GM12878 (cell line): ENCODE data around the gene PLEKHJ1. TPM values are rescaled to one million over a fixed set of nuclear protein-coding genes. Genes with fewer than 3 reads are reported as not detected.
A peak's percentile ranks its signal among the peaks of the same experiment; 100 is the strongest.

Source experiments
- ATAC-seq: fragments of 200-7000 bp; cut with Tn5 transposase; 3 replicates; pipeline ENCODE4 v1.9.1; 2020; ENCODE audit warnings: mild to moderate bottlenecking, moderate library complexity
- BruUV-seq: library from RNA; stranded (reverse); fragments of 400-500 nt; replicated peaks from 2 replicates; lab custom pipeline; 2021; lab: Mats Ljungman, UMichigan
- CTCF ChIA-PET: fragments of 300-600 bp; sonication (Branson Sonifier 250); formaldehyde crosslinking; extraction: SDS; loops from one replicate; lab custom pipeline; 2021; ENCODE audit warnings: inconsistent platforms; lab: Yijun Ruan, JAX
- POLR2A ChIA-PET: fragments of 350-600 bp; formaldehyde crosslinking; extraction: SDS; loops from one replicate; lab custom pipeline; 2021; ENCODE audit warnings: inconsistent platforms; lab: Charles Lee
- RAD21 ChIA-PET: fragments of 300-600 bp; sonication (Branson Sonifier 250); formaldehyde crosslinking; loops from one replicate; lab custom pipeline; 2023; ENCODE audit warnings: antibody characterized with exemption; ENCODE audit not compliant: unreplicated experiment; lab: Charles Lee
- SMC1A ChIA-PET: fragments of 300-600 bp; sonication (Branson Sonifier 250); formaldehyde crosslinking; loops from one replicate; lab custom pipeline; 2023; ENCODE audit not compliant: unreplicated experiment, uncharacterized antibody; lab: Charles Lee
- DNase-seq: peaks from one replicate; pipeline ENCODE4 v3.0.0-alpha.2; 2011; ENCODE audit warnings: low read depth, low spot score
- FAIRE-seq: peaks from 3 replicates; lab custom pipeline; 2011; peaks lifted over from hg19 to GRCh38; lab: Jason Lieb, UNC
- H2AFZ ChIP-seq: 2 replicates; pipeline ENCODE4 v1.6.0; 2011; ENCODE audit warnings: low read depth, low read length, control low read depth; ENCODE audit not compliant: control insufficient read depth
- H3K27ac ChIP-seq: 2 replicates; pipeline ENCODE4 v1.5.1; 2011; ENCODE audit warnings: control low read depth; ENCODE audit not compliant: control insufficient read depth, insufficient read depth
- H3K27me3 ChIP-seq, 2 experiments: replicated peaks in 1 of 2; 2 replicates each; pipeline versions ENCODE4 v1.6.0 to v1.6.1; 2011; ENCODE audit warnings: low read length in 1 of 2; ENCODE audit not compliant: control insufficient read depth in 2 of 2, insufficient read depth in 2 of 2
- H3K36me3 ChIP-seq, 2 experiments: 2 replicates each; pipeline ENCODE4 v1.5.1; 2011; ENCODE audit warnings: low read length in 1 of 2; ENCODE audit not compliant: control insufficient read depth in 2 of 2, insufficient read depth in 2 of 2
- H3K4me1 ChIP-seq: 2 replicates; pipeline ENCODE4 v1.6.1; 2011; ENCODE audit warnings: mild to moderate bottlenecking, low read length, moderate library complexity, mixed read lengths; ENCODE audit not compliant: control insufficient read depth, insufficient read depth
- H3K4me2 ChIP-seq: 2 replicates; pipeline ENCODE4 v1.6.0; 2011; ENCODE audit warnings: control low read depth; ENCODE audit not compliant: control insufficient read depth, insufficient read depth
- H3K4me3 ChIP-seq: fragments of 200-600 bp; sonication (generic); 2 replicates; pipeline ENCODE4 v1.5.1; 2016
- H3K79me2 ChIP-seq: 2 replicates; pipeline ENCODE4 v1.6.0; 2011; ENCODE audit warnings: low read length; ENCODE audit not compliant: control insufficient read depth, insufficient read depth
- H3K9ac ChIP-seq: 2 replicates; pipeline ENCODE4 v1.8.0; 2011; ENCODE audit warnings: low read length, control low read depth, mixed read lengths; ENCODE audit not compliant: control insufficient read depth, insufficient read depth
- H3K9me3 ChIP-seq: replicated peaks from 3 replicates; pipeline ENCODE4 v1.5.1; 2011; ENCODE audit warnings: mild to moderate bottlenecking, low read length; ENCODE audit not compliant: control insufficient read depth, insufficient read depth
- H4K20me1 ChIP-seq: 2 replicates; pipeline ENCODE4 v1.6.0; 2011; ENCODE audit not compliant: control insufficient read depth, insufficient read depth
- CEBPB ChIP-seq, 2 experiments: fragments of 150-350 bp in 1 of 2; IDR thresholded peaks; 2 replicates each; pipeline ENCODE4 v1.6.1; 2012 to 2014; ENCODE audit warnings: low read depth in 2 of 2, low read length in 2 of 2, borderline replicate concordance in 1 of 2, inconsistent platforms in 1 of 2
- CREB1 ChIP-seq: IDR thresholded peaks from 2 replicates; pipeline ENCODE4 v1.6.1; 2012; ENCODE audit warnings: low read depth, mild to moderate bottlenecking, inconsistent platforms
- EGR1 ChIP-seq, 2 experiments: IDR thresholded peaks; 1 replicate in 1 of 2; 2 replicates in 1 of 2; pipeline ENCODE4 v1.6.1; 2011 to 2012; ENCODE audit warnings: low read depth in 2 of 2, low read length in 2 of 2, borderline replicate concordance in 1 of 2, mild to moderate bottlenecking in 1 of 2, moderate library complexity in 1 of 2
- EP300 ChIP-seq, 2 experiments: fragments of 150-350 bp in 1 of 2; IDR thresholded peaks; 2 replicates each; pipeline ENCODE4 v1.6.1; 2011 to 2012; ENCODE audit warnings: low read depth in 2 of 2, low read length in 2 of 2, borderline replicate concordance in 1 of 2, improper control_type of control experiment in 1 of 2, inconsistent platforms in 1 of 2; ENCODE audit not compliant: control insufficient read depth in 1 of 2
- ETV6 ChIP-seq, 2 experiments: fragments of 450-650 bp in 1 of 2; IDR thresholded peaks in 1 of 2; conservative IDR thresholded peaks in 1 of 2; 2 replicates each; pipeline ENCODE4 v1.6.1; 2014; ENCODE audit warnings: antibody characterized with exemption in 1 of 2, borderline replicate concordance in 1 of 2, low read depth in 1 of 2, mild to moderate bottlenecking in 1 of 2, moderate library complexity in 1 of 2
- FOXK2 ChIP-seq: fragments of 450-650 bp; IDR thresholded peaks from 2 replicates; pipeline ENCODE4 v1.6.1; 2017; ENCODE audit warnings: mild to moderate bottlenecking, moderate library complexity
- GATAD2B ChIP-seq: fragments of 450-650 bp; conservative IDR thresholded peaks from 2 replicates; pipeline ENCODE4 v1.6.1; 2017; ENCODE audit warnings: low read depth, mild to moderate bottlenecking, moderate library complexity
- HDAC6 ChIP-seq: fragments of 200-600 bp; sonication (generic); IDR thresholded peaks from one replicate; pipeline ENCODE4 v1.8.0; 2017; ENCODE audit warnings: antibody characterized with exemption; ENCODE audit not compliant: unreplicated experiment
- IKZF2 ChIP-seq, 2 experiments: fragments of 450-650 bp; IDR thresholded peaks; 2 replicates each; pipeline ENCODE4 v1.6.1; 2017; ENCODE audit warnings: mild to moderate bottlenecking in 2 of 2, moderate library complexity in 2 of 2
- RAD51 ChIP-seq: fragments of 450-650 bp; IDR thresholded peaks from 2 replicates; pipeline ENCODE4 v1.6.1; 2016; ENCODE audit warnings: moderate library complexity, mild to moderate bottlenecking, inconsistent platforms
- YY1 ChIP-seq: IDR thresholded peaks from 2 replicates; pipeline ENCODE4 v1.6.1; 2011; ENCODE audit warnings: low read depth, mild to moderate bottlenecking, low read length
- ZNF384 ChIP-seq: IDR thresholded peaks from 2 replicates; pipeline ENCODE4 v1.6.1; 2012; ENCODE audit warnings: low read depth, mild to moderate bottlenecking, low read length, improper control_type of control experiment, borderline replicate concordance
- WGBS: methylation state at CpG from one replicate; pipeline ENCODE4 v1.1.6; 2016; ENCODE audit warnings: low lambda C conversion rate; ENCODE audit not compliant: insufficient replicate concordance, insufficient coverage; ENCODE audit errors: missing lambda C conversion rate; 5-methylcytosine and 5-hydroxymethylcytosine counted together
- in situ Hi-C: fragments of 300-500 bp; cut with MboI; formaldehyde crosslinking; loops from 9 replicates; pipeline ENCODE4 v1.14.3; 2018; ENCODE audit warnings: mixed read lengths
- intact Hi-C: fragments of 100-400 bp; cut with micrococcal nuclease; formaldehyde crosslinking; loops from one replicate; pipeline ENCODE4 v1.14.2; 2022; ENCODE audit not compliant: unreplicated experiment
- polyA plus RNA-seq, 11 experiments: library from polyadenylated mRNA; depleted of rRNA in 4 of 11; unstranded in 6 of 11; stranded (reverse) in 5 of 11; fragments of >200 nt; fragmentation: Nextera tagmentation in 4 of 11; fragmentation: Illumina TruSeq in 1 of 11; extraction: Ambion mirVana in 4 of 11; extraction: Trizol in 1 of 11; gene quantifications; 1 replicate in 1 of 11; 2 replicates in 10 of 11; pipeline versions ENCODE4 v1.2.1 to v1.2.3, GENCODE V29; 2011 to 2016; ENCODE audit warnings: inconsistent platforms in 2 of 11, missing spikeins in 2 of 11, low read depth in 1 of 11
- total RNA-seq, 4 experiments: library from RNA; depleted of rRNA in 3 of 4; stranded (reverse); fragments of >200 nt in 3 of 4; fragmentation: Illumina TruSeq in 1 of 4; extraction: Trizol in 1 of 4; gene quantifications; 2 replicates each; pipeline versions ENCODE4 v1.2.1 to v1.2.3, GENCODE V29; 2013 to 2021
- TF ChIP-seq, protein P1 (sequence below): IDR thresholded peaks from 2 replicates; pipeline ENCODE4 v1.6.1; 2012; ENCODE audit warnings: low read depth, low read length, improper control_type of control experiment
- TF ChIP-seq, protein P2 (sequence below): fragments of 450-650 bp; formaldehyde crosslinking; IDR thresholded peaks from 2 replicates; pipeline ENCODE4 v1.4.0; 2022; ENCODE audit warnings: mild to moderate bottlenecking, moderate library complexity
- TF ChIP-seq, protein P3 (sequence below): fragments of 450-650 bp; IDR thresholded peaks from 2 replicates; pipeline ENCODE4 v1.6.1; 2018; ENCODE audit warnings: mild to moderate bottlenecking, low read depth, moderate library complexity; ENCODE audit not compliant: partially characterized antibody

The PLEKHJ1 gene
- total and polyA plus RNA-seq, 10 of the 15 experiments (the other 5 are each of a cell fraction or from before 2014, with no cell fraction given) = 1.3 to 133 (median 75.0) TPM

- H3K9me3 ChIP-seq = no peaks in the 10 kb centered on the region
- H3K79me2 ChIP-seq = peaks cover 71% of the 10 kb centered on the region
- SMC1A ChIA-PET = interaction anchor here (0.7 to 3.8 kb wide), 14 partner anchors 23 to 232 kb away, joined by 3 to 19 read pairs (median 4); no protein-coding TSS in a partner anchor
- WGBS = under 1% methylated on average over 41 of the region's 48 CpGs
- H3K4me1 ChIP-seq = peaks cover 24% of the 10 kb centered on the region
- RAD21 ChIA-PET = interaction anchor here (0.5 to 4.0 kb wide), 18 partner anchors 8 to 376 kb away, joined by 3 to 39 read pairs (median 3); partner anchors contain the start of genes AMH and TIMM13
- H3K36me3 ChIP-seq = peaks cover 3 to 17% of the 10 kb centered on the region in 2 experiments; a peak in 3 of 4 replicates
- peak overlapping the region; percentile 80 for H3K9ac ChIP-seq
- H3K27ac ChIP-seq = peak overlapping the region; percentile 94
- peaks cover 7% of the 10 kb centered on the region for H4K20me1 ChIP-seq
- in situ Hi-C loops = loop anchor here (5.0 kb wide), 1 partner anchor 37 kb away; no protein-coding TSS in a partner anchor
- peak overlapping the region; percentile 99 for H3K4me3 ChIP-seq
- H3K27me3 ChIP-seq = no peaks in the 10 kb centered on the region
- H3K4me2 ChIP-seq = peak overlapping the region; percentile 96
- POLR2A ChIA-PET = interaction anchor here (0.6 to 2.1 kb wide), 8 partner anchors 23 to 77 kb away, joined by 3 to 7 read pairs (median 4); no protein-coding TSS in a partner anchor
- no TSS peak for BruUV-seq
- CTCF ChIA-PET = interaction anchor here (0.6 to 3.7 kb wide), 10 partner anchors 25 to 221 kb away, joined by 3 to 35 read pairs (median 4); partner anchors contain the start of gene LMNB2
- DNase-seq (no peak), ATAC-seq (peak; percentile 9), FAIRE-seq (peak; percentile 68)
- intact Hi-C loops = loop anchor here (1.0 to 10.0 kb wide), 5 partner anchors 38 to 157 kb away; partner anchors contain the start of genes IZUMO4, LSM7, MOB3A and SPPL2B
- H2AFZ ChIP-seq = no peak overlapping the region
- TF ChIP-seq GATAD2B = peak; percentile 19; the same call in 1 of the 2 replicates
- TF ChIP-seq ETV6 (conservative IDR thresholded peaks at IDR 0.05 in 1 of 2, IDR thresholded peaks at IDR 0.05 in 1 of 2; ENCODE audit: borderline replicate concordance in 1 of 2, low read depth in 1 of 2) = no peak
- TF ChIP-seq CEBPB (IDR thresholded peaks at IDR 0.05; ENCODE audit: borderline replicate concordance in 1 of 2, low read depth in 2 of 2, low read length in 2 of 2) = no peak
- no peak for TF ChIP-seq FOXK2
- TF ChIP-seq, protein P1, sequence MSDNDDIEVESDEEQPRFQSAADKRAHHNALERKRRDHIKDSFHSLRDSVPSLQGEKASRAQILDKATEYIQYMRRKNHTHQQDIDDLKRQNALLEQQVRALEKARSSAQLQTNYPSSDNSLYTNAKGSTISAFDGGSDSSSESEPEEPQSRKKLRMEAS = no peak
- 0 out of 4 replicates have a peak, but pooled peaks of 1 of the 2 experiments have one; percentile 4 for TF ChIP-seq IKZF2 (IDR thresholded peaks at IDR 0.05)
- no peak for TF ChIP-seq EGR1 (IDR thresholded peaks at IDR 0.05; ENCODE audit: borderline replicate concordance in 1 of 2, low read depth in 2 of 2, low read length in 2 of 2)
- TF ChIP-seq, protein P2, sequence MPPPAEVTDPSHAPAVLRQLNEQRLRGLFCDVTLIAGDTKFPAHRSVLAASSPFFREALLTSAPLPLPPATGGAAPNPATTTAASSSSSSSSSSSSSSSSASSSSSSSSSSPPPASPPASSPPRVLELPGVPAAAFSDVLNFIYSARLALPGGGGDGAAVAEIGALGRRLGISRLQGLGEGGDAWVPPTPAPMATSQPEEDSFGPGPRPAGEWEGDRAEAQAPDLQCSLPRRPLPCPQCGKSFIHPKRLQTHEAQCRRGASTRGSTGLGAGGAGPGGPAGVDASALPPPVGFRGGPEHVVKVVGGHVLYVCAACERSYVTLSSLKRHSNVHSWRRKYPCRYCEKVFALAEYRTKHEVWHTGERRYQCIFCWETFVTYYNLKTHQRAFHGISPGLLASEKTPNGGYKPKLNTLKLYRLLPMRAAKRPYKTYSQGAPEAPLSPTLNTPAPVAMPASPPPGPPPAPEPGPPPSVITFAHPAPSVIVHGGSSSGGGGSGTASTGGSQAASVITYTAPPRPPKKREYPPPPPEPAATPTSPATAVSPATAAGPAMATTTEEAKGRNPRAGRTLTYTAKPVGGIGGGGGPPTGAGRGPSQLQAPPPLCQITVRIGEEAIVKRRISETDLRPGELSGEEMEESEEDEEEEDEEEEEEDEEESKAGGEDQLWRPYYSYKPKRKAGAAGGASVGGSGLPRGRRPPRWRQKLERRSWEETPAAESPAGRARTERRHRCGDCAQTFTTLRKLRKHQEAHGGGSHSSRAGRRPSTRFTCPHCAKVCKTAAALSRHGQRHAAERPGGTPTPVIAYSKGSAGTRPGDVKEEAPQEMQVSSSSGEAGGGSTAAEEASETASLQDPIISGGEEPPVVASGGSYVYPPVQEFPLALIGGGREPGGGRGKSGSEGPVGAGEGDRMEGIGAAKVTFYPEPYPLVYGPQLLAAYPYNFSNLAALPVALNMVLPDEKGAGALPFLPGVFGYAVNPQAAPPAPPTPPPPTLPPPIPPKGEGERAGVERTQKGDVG (CRISPR knock-in tag) = no peak
- TF ChIP-seq, protein P3, sequence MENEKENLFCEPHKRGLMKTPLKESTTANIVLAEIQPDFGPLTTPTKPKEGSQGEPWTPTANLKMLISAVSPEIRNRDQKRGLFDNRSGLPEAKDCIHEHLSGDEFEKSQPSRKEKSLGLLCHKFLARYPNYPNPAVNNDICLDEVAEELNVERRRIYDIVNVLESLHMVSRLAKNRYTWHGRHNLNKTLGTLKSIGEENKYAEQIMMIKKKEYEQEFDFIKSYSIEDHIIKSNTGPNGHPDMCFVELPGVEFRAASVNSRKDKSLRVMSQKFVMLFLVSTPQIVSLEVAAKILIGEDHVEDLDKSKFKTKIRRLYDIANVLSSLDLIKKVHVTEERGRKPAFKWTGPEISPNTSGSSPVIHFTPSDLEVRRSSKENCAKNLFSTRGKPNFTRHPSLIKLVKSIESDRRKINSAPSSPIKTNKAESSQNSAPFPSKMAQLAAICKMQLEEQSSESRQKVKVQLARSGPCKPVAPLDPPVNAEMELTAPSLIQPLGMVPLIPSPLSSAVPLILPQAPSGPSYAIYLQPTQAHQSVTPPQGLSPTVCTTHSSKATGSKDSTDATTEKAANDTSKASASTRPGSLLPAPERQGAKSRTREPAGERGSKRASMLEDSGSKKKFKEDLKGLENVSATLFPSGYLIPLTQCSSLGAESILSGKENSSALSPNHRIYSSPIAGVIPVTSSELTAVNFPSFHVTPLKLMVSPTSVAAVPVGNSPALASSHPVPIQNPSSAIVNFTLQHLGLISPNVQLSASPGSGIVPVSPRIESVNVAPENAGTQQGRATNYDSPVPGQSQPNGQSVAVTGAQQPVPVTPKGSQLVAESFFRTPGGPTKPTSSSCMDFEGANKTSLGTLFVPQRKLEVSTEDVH = no peak
- TF ChIP-seq YY1 = peak; percentile 24; the same call in 1 of the 2 replicates
- TF ChIP-seq EP300 (IDR thresholded peaks at IDR 0.05; ENCODE audit: borderline replicate concordance in 1 of 2, control insufficient read depth in 1 of 2, low read depth in 2 of 2, low read length in 2 of 2) = no peak
- TF ChIP-seq ZNF384 = no peak
- TF ChIP-seq HDAC6 = no peak
- TF ChIP-seq RAD51 = no peak
- TF ChIP-seq CREB1 = no peak
Measured at GRCh38 chr19:2235381-2236063, 607 bp downstream of the PLEKHJ1 start.
